Neural progenitor cell (in vitro differentiated cells): Measurements from ENCODE around the gene ADA. TPM values are rescaled to one million over a fixed set of nuclear protein-coding genes. Genes with fewer than 3 reads are reported as not detected.

Experiments used
- DNase-seq: peaks from one replicate; pipeline ENCODE4 v3.0.0-alpha.2; 2016; ENCODE audit warnings: low spot score
- H2AFZ ChIP-seq: fragments of 200-600 bp; sonication (generic); replicated peaks from 2 replicates; pipeline ENCODE4 v1.6.1; 2016; ENCODE audit warnings: antibody characterized with exemption
- H3F3A ChIP-seq: fragments of 200-600 bp; sonication (generic); 2 replicates; pipeline ENCODE4 v1.6.1; 2016; ENCODE audit warnings: antibody characterized with exemption, low read depth
- H3K27ac ChIP-seq: fragments of 200-600 bp; sonication (generic); 2 replicates; pipeline ENCODE4 v1.5.1; 2016; ENCODE audit warnings: mild to moderate bottlenecking
- H3K27me3 ChIP-seq: fragments of 200-600 bp; sonication (generic); 2 replicates; pipeline ENCODE4 v1.6.1; 2016; ENCODE audit warnings: mild to moderate bottlenecking, moderate library complexity
- H3K36me3 ChIP-seq: fragments of 200-600 bp; sonication (generic); 2 replicates; pipeline ENCODE4 v1.5.1; 2016
- H3K4me1 ChIP-seq: fragments of 200-600 bp; sonication (generic); 2 replicates; pipeline ENCODE4 v1.6.1; 2016; ENCODE audit warnings: mixed run types
- H3K4me2 ChIP-seq: fragments of 200-600 bp; sonication (generic); 2 replicates; pipeline ENCODE4 v1.6.1; 2016
- H3K4me3 ChIP-seq: fragments of 200-600 bp; sonication (generic); 2 replicates; pipeline ENCODE4 v1.5.1; 2016
- H3K79me2 ChIP-seq: fragments of 200-600 bp; sonication (generic); 2 replicates; pipeline ENCODE4 v1.6.1; 2016; ENCODE audit warnings: low read depth
- H3K9ac ChIP-seq: fragments of 200-600 bp; sonication (generic); 2 replicates; pipeline ENCODE4 v1.6.1; 2016
- H3K9me3 ChIP-seq: fragments of 200-600 bp; sonication (generic); 2 replicates; pipeline ENCODE4 v1.5.1; 2016; ENCODE audit warnings: low read depth
- H4K20me1 ChIP-seq: fragments of 200-600 bp; sonication (generic); 2 replicates; pipeline ENCODE4 v1.6.1; 2016; ENCODE audit warnings: low read depth
- H3K27ac Mint-ChIP-seq: 3 replicates; pipeline ENCODE4 v1.8.0; 2021; ENCODE audit warnings: mixed read lengths
- H3K27me3 Mint-ChIP-seq: 2 replicates; pipeline ENCODE4 v1.8.0; 2022; ENCODE audit warnings: low read depth, mild to moderate bottlenecking, inconsistent platforms, moderate library complexity, mixed read lengths; ENCODE audit not compliant: insufficient read depth
- H3K36me3 Mint-ChIP-seq: 3 replicates; pipeline ENCODE4 v1.8.0; 2021; ENCODE audit warnings: mixed read lengths
- H3K4me1 Mint-ChIP-seq: 3 replicates; pipeline ENCODE4 v1.8.0; 2021; ENCODE audit warnings: mixed read lengths
- H3K4me3 Mint-ChIP-seq: 3 replicates; pipeline ENCODE4 v1.8.0; 2021; ENCODE audit warnings: mild to moderate bottlenecking, moderate library complexity, mixed read lengths
- H3K9me3 Mint-ChIP-seq: 3 replicates; pipeline ENCODE4 v1.8.0; 2020; ENCODE audit warnings: mixed read lengths
- CTCF ChIP-seq: fragments of 200-600 bp; sonication (generic); IDR thresholded peaks from 2 replicates; pipeline ENCODE4 v1.5.1; 2017; ENCODE audit warnings: antibody characterized with exemption, mild to moderate bottlenecking
- EZH2 ChIP-seq: fragments of 200-600 bp; sonication (generic); IDR thresholded peaks from 2 replicates; pipeline ENCODE4 v1.6.1; 2017; ENCODE audit warnings: antibody characterized with exemption, mild to moderate bottlenecking, moderate library complexity
- EZH2phosphoT487 ChIP-seq: fragments of 200-600 bp; sonication (generic); IDR thresholded peaks from 2 replicates; pipeline ENCODE4 v1.6.1; 2017; ENCODE audit warnings: antibody characterized with exemption
- total RNA-seq: library from RNA; depleted of rRNA; stranded (reverse); fragments of >200 nt; gene quantifications from 2 replicates; pipeline ENCODE4 v1.2.3, GENCODE V29; 2015; ENCODE audit warnings: low replicate concordance

Gene ADA
- total RNA-seq, 1 donor from 2014 or later: 29.7 TPM

GRCh38 chr20:44650771-44651433 is 597 bp downstream of the ADA start:
- Histone ChIP-seq H2AFZ (no peak overlapping the region), H3K27me3 (peaks cover 24% of the 10 kb centered on the region), H3K9ac (no peak overlapping the region)

GRCh38 chr20:44649976-44650375 is 1.5 kb downstream of the ADA start:
- H3K79me2 ChIP-seq: no peaks in the 10 kb centered on the region
- peak overlapping the region; percentile 77 for H3K4me3 Mint-ChIP-seq
- no peaks in the 10 kb centered on the region for H4K20me1 ChIP-seq
- no peaks in the 10 kb centered on the region for H3K36me3 Mint-ChIP-seq
- no peak overlapping the region for H2AFZ ChIP-seq
- peak overlapping the region; percentile 80 for H3K4me2 ChIP-seq
- H3K4me1 ChIP-seq: peaks cover 38% of the 10 kb centered on the region
- H3K9me3 ChIP-seq: no peaks in the 10 kb centered on the region
- TF ChIP-seq EZH2 (no peak), EZH2phosphoT487 (no peak), CTCF (no peak)
- peaks cover 4% of the 10 kb centered on the region for H3K9me3 Mint-ChIP-seq
- H3K27ac Mint-ChIP-seq: peak overlapping the region; percentile 53
- H3K27me3 Mint-ChIP-seq: peaks cover 19% of the 10 kb centered on the region
- no peaks in the 10 kb centered on the region for H3K36me3 ChIP-seq
- H3K4me1 Mint-ChIP-seq: peaks cover 28% of the 10 kb centered on the region
- peaks cover 24% of the 10 kb centered on the region for H3K27me3 ChIP-seq
- peaks cover 43% of the 10 kb centered on the region for H3F3A ChIP-seq
- H3K4me3 ChIP-seq: no peak overlapping the region
- no peak overlapping the region for H3K9ac ChIP-seq
- H3K27ac ChIP-seq: no peak overlapping the region
- no peak for DNase-seq

More at GRCh38 chr20:44650771-44651433, 597 bp downstream of the ADA start:
- Mint-ChIP-seq H3K4me3 (peak overlapping the region; percentile 77), H3K27ac (no peak overlapping the region), H3K36me3 (no peaks in the 10 kb centered on the region), H3K9me3 (peaks cover 4% of the 10 kb centered on the region), H3K27me3 (peaks cover 19% of the 10 kb centered on the region), H3K4me1 (peaks cover 35% of the 10 kb centered on the region)
- Histone ChIP-seq H3F3A (peaks cover 41% of the 10 kb centered on the region), H3K36me3 (no peaks in the 10 kb centered on the region), H4K20me1 (no peaks in the 10 kb centered on the region), H3K4me1 (peaks cover 34% of the 10 kb centered on the region), H3K9me3 (no peaks in the 10 kb centered on the region), H3K4me3 (peak overlapping the region; percentile 75), H3K79me2 (no peaks in the 10 kb centered on the region), H3K27ac (no peak overlapping the region), H3K4me2 (peak overlapping the region; percentile 80)
- TF ChIP-seq CTCF: no peak
- DNase-seq: no peak

- Histone ChIP-seq H3K9ac (no peak overlapping the region), H4K20me1 (no peaks in the 10 kb centered on the region), H2AFZ (no peak overlapping the region), H3K4me2 (no peak overlapping the region), H3K4me3 (no peak overlapping the region), H3K4me1 (peaks cover 38% of the 10 kb centered on the region), H3K36me3 (no peaks in the 10 kb centered on the region), H3K27ac (no peak overlapping the region), H3K79me2 (no peaks in the 10 kb centered on the region), H3K9me3 (no peaks in the 10 kb centered on the region), H3F3A (peaks cover 43% of the 10 kb centered on the region), H3K27me3 (peaks cover 24% of the 10 kb centered on the region)
- Mint-ChIP-seq H3K27me3 (peaks cover 15% of the 10 kb centered on the region), H3K36me3 (no peaks in the 10 kb centered on the region), H3K9me3 (peaks cover 2% of the 10 kb centered on the region), H3K4me3 (no peak overlapping the region), H3K27ac (peak overlapping the region; percentile 48), H3K4me1 (peaks cover 31% of the 10 kb centered on the region)
- no peak for TF ChIP-seq EZH2phosphoT487
- TF ChIP-seq CTCF: no peak
- TF ChIP-seq EZH2: no peak
- no peak for DNase-seq
Measured at GRCh38 chr20:44649126-44649525, 2.4 kb downstream of the ADA start.
